Measurements from ENCODE around the gene TTYH3. TPM values are rescaled to one million over a fixed set of nuclear protein-coding genes. Genes with fewer than 3 reads are reported as not detected.

The TTYH3 gene
- total RNA-seq, 1 donor from 2014 or later: 170 TPM

DNA sequence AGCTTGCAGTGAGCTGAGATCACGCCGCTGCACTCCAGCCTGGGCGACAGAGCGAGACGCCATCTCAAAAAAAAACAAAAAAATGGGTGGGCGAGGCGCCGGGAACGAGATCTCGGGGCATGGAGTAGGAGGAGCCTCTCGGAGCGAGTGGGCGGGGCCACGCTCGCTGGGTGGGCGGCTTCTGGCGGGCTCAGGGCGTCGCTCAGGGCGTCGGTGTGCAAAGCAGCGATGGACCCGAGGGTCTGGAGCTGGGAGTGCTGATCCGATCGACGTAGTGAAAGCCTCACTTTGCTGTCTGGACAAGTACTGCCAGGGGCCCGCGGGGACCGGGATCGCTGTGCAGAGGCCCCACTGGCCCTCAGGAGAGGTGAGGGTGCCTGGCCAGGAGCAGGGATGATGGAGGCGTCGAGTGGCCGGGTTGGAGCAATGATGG lies 33.6 kb downstream of the TTYH3 start:
- no peaks in the 10 kb centered on the region for H3K9me3 Mint-ChIP-seq (ENCODE audit: low read depth)
- H3K4me3 Mint-ChIP-seq (ENCODE audit: low read depth): no peak overlapping the region
- H3K36me3 Mint-ChIP-seq (ENCODE audit: insufficient read depth): peaks cover 1% of the 10 kb centered on the region
- H3K27ac Mint-ChIP-seq: no peak overlapping the region
- DNase-seq (ENCODE audit: low spot score, unreplicated experiment): no peak
- no peaks in the 10 kb centered on the region for H3K4me1 Mint-ChIP-seq (ENCODE audit: low read depth)
- TF ChIP-seq CTCF (IDR thresholded peaks at IDR 0.05; ENCODE audit: unreplicated experiment): no peak
- H3K27me3 Mint-ChIP-seq: peaks cover 24% of the 10 kb centered on the region

DNA sequence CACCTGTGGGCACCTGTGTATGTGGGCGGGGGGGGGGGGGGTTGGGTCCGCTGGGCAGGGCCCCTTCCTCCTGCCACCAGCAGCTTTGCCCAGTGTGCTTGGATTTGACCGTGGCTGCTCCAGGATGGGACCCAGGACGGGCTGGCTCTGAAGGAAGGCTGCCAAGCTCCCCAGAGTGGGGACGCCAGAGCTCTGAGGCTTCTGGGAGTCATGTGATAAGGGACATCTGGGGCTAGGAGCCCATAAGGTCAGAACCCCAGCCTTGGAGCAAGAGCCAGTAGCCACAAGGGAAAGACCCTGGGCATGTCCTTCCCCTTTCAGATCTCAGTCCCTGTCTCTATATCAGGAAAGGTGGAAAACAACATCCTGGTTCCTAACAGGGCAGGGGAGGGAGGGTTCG lies 34.4 kb downstream of the TTYH3 start:
- no peak for DNase-seq (ENCODE audit: low spot score, unreplicated experiment)
- Mint-ChIP-seq H3K9me3 (ENCODE audit: low read depth) (no peaks in the 10 kb centered on the region), H3K36me3 (ENCODE audit: insufficient read depth) (peaks cover 1% of the 10 kb centered on the region), H3K27ac (no peak overlapping the region), H3K27me3 (peaks cover 30% of the 10 kb centered on the region), H3K4me1 (ENCODE audit: low read depth) (no peaks in the 10 kb centered on the region), H3K4me3 (ENCODE audit: low read depth) (no peak overlapping the region)
- no peak for TF ChIP-seq CTCF (IDR thresholded peaks at IDR 0.05; ENCODE audit: unreplicated experiment)

DNA sequence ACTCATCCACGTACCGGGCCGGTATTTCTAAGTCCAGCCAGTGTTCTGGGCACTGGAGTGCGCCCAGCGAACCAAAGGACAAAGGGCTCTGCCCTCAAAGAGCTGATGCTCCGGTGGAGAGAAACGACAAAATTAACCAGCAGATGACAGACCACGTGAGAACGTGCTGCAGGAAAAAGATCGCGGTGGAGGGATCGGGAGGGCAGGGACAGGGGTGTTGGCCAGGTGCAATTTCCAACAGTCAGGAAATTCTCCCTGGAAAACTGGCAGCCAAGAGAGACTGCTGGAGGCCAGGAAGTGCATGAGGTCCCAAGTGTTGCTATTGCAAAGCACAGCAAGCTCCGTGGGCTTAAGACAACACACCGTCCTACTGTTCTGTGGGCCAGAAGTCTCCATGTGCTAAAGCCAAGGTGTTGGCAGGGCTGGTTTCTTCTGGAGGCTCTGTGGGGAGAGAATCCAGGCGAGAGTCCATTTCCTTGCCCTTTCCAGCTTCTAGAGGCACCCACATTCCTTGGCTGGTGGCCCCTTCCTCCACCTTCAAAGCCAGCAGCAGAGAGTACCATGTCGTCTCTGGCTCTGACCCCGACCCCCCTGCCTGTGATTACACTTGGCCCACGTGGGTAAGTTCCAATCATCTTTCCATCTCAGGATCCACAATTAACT lies 34.9 kb downstream of the TTYH3 start:
- no peak for TF ChIP-seq CTCF (IDR thresholded peaks at IDR 0.05; ENCODE audit: unreplicated experiment)
- no peaks in the 10 kb centered on the region for H3K4me1 Mint-ChIP-seq (ENCODE audit: low read depth)
- H3K9me3 Mint-ChIP-seq (ENCODE audit: low read depth): no peaks in the 10 kb centered on the region
- H3K4me3 Mint-ChIP-seq (ENCODE audit: low read depth): no peak overlapping the region
- peaks cover 1% of the 10 kb centered on the region for H3K36me3 Mint-ChIP-seq (ENCODE audit: insufficient read depth)
- peaks cover 30% of the 10 kb centered on the region for H3K27me3 Mint-ChIP-seq
- no peak for DNase-seq (ENCODE audit: low spot score, unreplicated experiment)
- H3K27ac Mint-ChIP-seq: no peak overlapping the region

- H3K4me1 Mint-ChIP-seq (ENCODE audit: low read depth): no peaks in the 10 kb centered on the region
- H3K27ac Mint-ChIP-seq: no peak overlapping the region
- H3K9me3 Mint-ChIP-seq (ENCODE audit: low read depth): no peaks in the 10 kb centered on the region
- DNase-seq (ENCODE audit: low spot score, unreplicated experiment): no peak
- no peak overlapping the region for H3K4me3 Mint-ChIP-seq (ENCODE audit: low read depth)
- H3K36me3 Mint-ChIP-seq (ENCODE audit: insufficient read depth): peaks cover 1% of the 10 kb centered on the region
- TF ChIP-seq CTCF (IDR thresholded peaks at IDR 0.05; ENCODE audit: unreplicated experiment): no peak
- peaks cover 30% of the 10 kb centered on the region for H3K27me3 Mint-ChIP-seq
Measured at GRCh38 chr7:2667843-2668242, 36.1 kb downstream of the TTYH3 start.

- Mint-ChIP-seq H3K36me3 (ENCODE audit: insufficient read depth) (peaks cover 1% of the 10 kb centered on the region), H3K4me1 (ENCODE audit: low read depth) (no peaks in the 10 kb centered on the region), H3K4me3 (ENCODE audit: low read depth) (no peak overlapping the region), H3K27ac (no peak overlapping the region), H3K27me3 (peaks cover 30% of the 10 kb centered on the region), H3K9me3 (ENCODE audit: low read depth) (no peaks in the 10 kb centered on the region)
- TF ChIP-seq CTCF (IDR thresholded peaks at IDR 0.05; ENCODE audit: unreplicated experiment): no peak
- DNase-seq (ENCODE audit: low spot score, unreplicated experiment): no peak
Measured at GRCh38 chr7:2668401-2668800, 36.6 kb downstream of the TTYH3 start.

Data from progenitor cell of endocrine pancreas (in vitro differentiated cells).